ENCODE results near the gene ABHD17B.

Gene ABHD17B

GRCh38 chr9:71929791-71930440 is 18.9 kb upstream of the ABHD17B start:
- Histone ChIP-seq H3K4me3 (ENCODE audit: low read length in 2 of 2) (no peak overlapping the region), H3K9me3 (ENCODE audit: control insufficient read depth in 2 of 2, low read length in 2 of 2) (no peaks in the 10 kb centered on the region), H3K27ac (ENCODE audit: low read length) (no peak overlapping the region), H3K9ac (ENCODE audit: low read length in 2 of 2) (no peak overlapping the region), H3K36me3 (ENCODE audit: control insufficient read depth in 2 of 2, insufficient read depth in 2 of 2, low read length in 2 of 2) (no peaks in the 10 kb centered on the region), H3K27me3 (ENCODE audit: control insufficient read depth in 1 of 2, insufficient read depth in 2 of 2, low read length in 2 of 2) (no peaks in the 10 kb centered on the region), H3K4me1 (ENCODE audit: control insufficient read depth, insufficient read depth, low read length) (no peaks in the 10 kb centered on the region)

DNA sequence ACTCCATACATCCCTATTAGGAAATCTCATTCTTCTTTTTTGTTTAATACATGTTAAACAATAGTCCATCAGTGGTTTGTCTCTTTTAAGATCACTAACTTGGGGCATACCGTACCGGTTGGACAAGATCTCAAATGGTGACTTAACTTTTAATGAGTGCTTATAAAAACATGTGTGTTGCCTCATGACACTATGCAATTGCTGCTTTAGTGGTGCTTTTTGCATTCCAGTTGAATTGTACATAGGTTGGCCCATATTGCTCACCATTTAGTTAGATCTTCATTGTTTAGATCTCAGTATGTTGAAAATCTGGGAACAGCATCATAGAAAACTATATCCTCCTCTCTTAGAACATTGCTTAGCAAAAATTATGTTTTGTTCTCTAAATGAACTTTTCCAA is 18.2 kb upstream of the ABHD17B start:
- Histone ChIP-seq H3K9me3 (ENCODE audit: control insufficient read depth in 2 of 2, low read length in 2 of 2) (no peaks in the 10 kb centered on the region), H3K36me3 (ENCODE audit: control insufficient read depth in 2 of 2, insufficient read depth in 2 of 2, low read length in 2 of 2) (no peaks in the 10 kb centered on the region), H3K4me3 (ENCODE audit: low read length in 2 of 2) (no peak overlapping the region), H3K27ac (ENCODE audit: low read length) (no peak overlapping the region), H3K9ac (ENCODE audit: low read length in 2 of 2) (no peak overlapping the region), H3K4me1 (ENCODE audit: control insufficient read depth, insufficient read depth, low read length) (no peaks in the 10 kb centered on the region), H3K27me3 (ENCODE audit: control insufficient read depth in 1 of 2, insufficient read depth in 2 of 2, low read length in 2 of 2) (no peaks in the 10 kb centered on the region)

DNA sequence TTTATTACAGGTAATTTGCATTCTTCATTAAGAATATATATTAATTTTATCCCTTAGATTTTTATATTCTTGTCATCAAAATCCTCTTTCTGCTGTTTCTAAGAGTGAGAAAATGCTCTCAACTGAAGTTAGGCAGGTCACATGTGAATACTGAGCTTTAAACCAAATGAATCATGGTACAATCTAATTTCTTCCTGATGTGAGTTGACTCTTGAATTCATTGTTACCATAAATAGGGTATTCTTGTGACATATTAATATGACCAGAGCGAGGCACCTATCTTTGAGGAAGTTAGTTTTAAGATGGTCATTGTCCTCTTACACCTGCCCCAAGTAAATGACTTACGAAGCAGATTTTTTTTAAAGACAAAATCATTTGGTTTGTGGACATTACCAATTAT is 17.8 kb upstream of the ABHD17B start:
- Histone ChIP-seq H3K9me3 (ENCODE audit: control insufficient read depth in 2 of 2, low read length in 2 of 2) (no peaks in the 10 kb centered on the region), H3K9ac (ENCODE audit: low read length in 2 of 2) (no peak overlapping the region), H3K4me3 (ENCODE audit: low read length in 2 of 2) (no peak overlapping the region), H3K27ac (ENCODE audit: low read length) (no peak overlapping the region), H3K27me3 (ENCODE audit: control insufficient read depth in 1 of 2, insufficient read depth in 2 of 2, low read length in 2 of 2) (no peaks in the 10 kb centered on the region), H3K36me3 (ENCODE audit: control insufficient read depth in 2 of 2, insufficient read depth in 2 of 2, low read length in 2 of 2) (no peaks in the 10 kb centered on the region), H3K4me1 (ENCODE audit: control insufficient read depth, insufficient read depth, low read length) (no peaks in the 10 kb centered on the region)

DNA sequence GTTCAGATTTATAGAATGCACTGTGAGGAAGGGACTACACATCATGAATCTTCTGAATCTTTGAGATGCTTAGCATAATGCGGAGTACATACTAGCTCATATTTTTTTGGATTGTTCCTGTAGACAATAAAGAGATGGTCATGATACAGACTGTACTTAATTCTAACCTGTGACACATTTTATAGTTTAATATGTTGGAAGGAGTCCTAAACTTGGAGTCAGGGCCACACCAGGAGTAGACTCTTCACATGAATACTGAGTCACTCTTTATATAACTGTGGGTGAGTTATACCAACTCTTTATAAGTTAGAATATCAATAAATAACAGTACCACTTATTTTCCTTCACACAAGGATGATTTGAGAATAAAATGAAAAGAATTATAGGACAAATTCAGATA is 17.4 kb upstream of the ABHD17B start:
- H3K4me1 ChIP-seq (ENCODE audit: control insufficient read depth, insufficient read depth, low read length), result no peaks in the 10 kb centered on the region
- H3K27me3 ChIP-seq (ENCODE audit: control insufficient read depth in 1 of 2, insufficient read depth in 2 of 2, low read length in 2 of 2), result no peaks in the 10 kb centered on the region
- no peaks in the 10 kb centered on the region for H3K9me3 ChIP-seq (ENCODE audit: control insufficient read depth in 2 of 2, low read length in 2 of 2)
- no peak overlapping the region for H3K9ac ChIP-seq (ENCODE audit: low read length in 2 of 2)
- no peak overlapping the region for H3K27ac ChIP-seq (ENCODE audit: low read length)
- no peak overlapping the region for H3K4me3 ChIP-seq (ENCODE audit: low read length in 2 of 2)
- no peaks in the 10 kb centered on the region for H3K36me3 ChIP-seq (ENCODE audit: control insufficient read depth in 2 of 2, insufficient read depth in 2 of 2, low read length in 2 of 2)

GRCh38 chr9:71925834-71926233 is 14.8 kb upstream of the ABHD17B start:
- H3K9ac ChIP-seq (ENCODE audit: low read length in 2 of 2), result no peak overlapping the region
- no peaks in the 10 kb centered on the region for H3K4me1 ChIP-seq (ENCODE audit: control insufficient read depth, insufficient read depth, low read length)
- peaks cover 0 to under 1% of the 10 kb centered on the region in 2 donors for H3K36me3 ChIP-seq (ENCODE audit: control insufficient read depth in 2 of 2, insufficient read depth in 2 of 2, low read length in 2 of 2)
- H3K9me3 ChIP-seq (ENCODE audit: control insufficient read depth in 2 of 2, low read length in 2 of 2), result no peaks in the 10 kb centered on the region
- H3K27ac ChIP-seq (ENCODE audit: low read length), result no peak overlapping the region
- H3K27me3 ChIP-seq (ENCODE audit: control insufficient read depth in 1 of 2, insufficient read depth in 2 of 2, low read length in 2 of 2), result no peaks in the 10 kb centered on the region
- H3K4me3 ChIP-seq (ENCODE audit: low read length in 2 of 2), result no peak overlapping the region

- H3K9ac ChIP-seq (ENCODE audit: low read length in 2 of 2), result no peak overlapping the region
- no peak overlapping the region for H3K4me3 ChIP-seq (ENCODE audit: low read length in 2 of 2)
- H3K4me1 ChIP-seq (ENCODE audit: control insufficient read depth, insufficient read depth, low read length), result no peaks in the 10 kb centered on the region
- peaks cover 0 to 2% of the 10 kb centered on the region in 2 donors for H3K36me3 ChIP-seq (ENCODE audit: control insufficient read depth in 2 of 2, insufficient read depth in 2 of 2, low read length in 2 of 2)
- no peaks in the 10 kb centered on the region for H3K27me3 ChIP-seq (ENCODE audit: control insufficient read depth in 1 of 2, insufficient read depth in 2 of 2, low read length in 2 of 2)
- H3K9me3 ChIP-seq (ENCODE audit: control insufficient read depth in 2 of 2, low read length in 2 of 2), result no peaks in the 10 kb centered on the region
- no peak overlapping the region for H3K27ac ChIP-seq (ENCODE audit: low read length)
Measured at GRCh38 chr9:71924576-71924975, 13.6 kb upstream of the ABHD17B start.

GRCh38 chr9:71921190-71921814 is 10.3 kb upstream of the ABHD17B start:
- Histone ChIP-seq H3K27ac (ENCODE audit: low read length) (no peak overlapping the region), H3K9me3 (ENCODE audit: control insufficient read depth in 2 of 2, low read length in 2 of 2) (no peaks in the 10 kb centered on the region), H3K27me3 (ENCODE audit: control insufficient read depth in 1 of 2, insufficient read depth in 2 of 2, low read length in 2 of 2) (no peaks in the 10 kb centered on the region), H3K9ac (ENCODE audit: low read length in 2 of 2) (no peak overlapping the region), H3K4me3 (ENCODE audit: low read length in 2 of 2) (no peak overlapping the region), H3K36me3 (ENCODE audit: control insufficient read depth in 2 of 2, insufficient read depth in 2 of 2, low read length in 2 of 2) (peaks cover 2 to 3% of the 10 kb centered on the region in 2 donors), H3K4me1 (ENCODE audit: control insufficient read depth, insufficient read depth, low read length) (no peaks in the 10 kb centered on the region)

- Histone ChIP-seq H3K9ac (ENCODE audit: low read length in 2 of 2) (no peak overlapping the region), H3K9me3 (ENCODE audit: control insufficient read depth in 2 of 2, low read length in 2 of 2) (no peaks in the 10 kb centered on the region), H3K27ac (ENCODE audit: low read length) (no peak overlapping the region), H3K27me3 (ENCODE audit: control insufficient read depth in 1 of 2, insufficient read depth in 2 of 2, low read length in 2 of 2) (no peaks in the 10 kb centered on the region), H3K36me3 (ENCODE audit: control insufficient read depth in 2 of 2, insufficient read depth in 2 of 2, low read length in 2 of 2) (peaks cover 2 to 3% of the 10 kb centered on the region in 2 donors), H3K4me1 (ENCODE audit: control insufficient read depth, insufficient read depth, low read length) (no peaks in the 10 kb centered on the region), H3K4me3 (ENCODE audit: low read length in 2 of 2) (no peak overlapping the region)
Measured at GRCh38 chr9:71920456-71921189, 9.6 kb upstream of the ABHD17B start.

GRCh38 chr9:71918419-71918818 is 7.4 kb upstream of the ABHD17B start:
- no peaks in the 10 kb centered on the region for H3K27me3 ChIP-seq (ENCODE audit: control insufficient read depth in 1 of 2, insufficient read depth in 2 of 2, low read length in 2 of 2)
- H3K9ac ChIP-seq (ENCODE audit: low read length in 2 of 2), result no peak overlapping the region
- no peak overlapping the region for H3K4me3 ChIP-seq (ENCODE audit: low read length in 2 of 2)
- H3K4me1 ChIP-seq (ENCODE audit: control insufficient read depth, insufficient read depth, low read length), result no peaks in the 10 kb centered on the region
- H3K36me3 ChIP-seq (ENCODE audit: control insufficient read depth in 2 of 2, insufficient read depth in 2 of 2, low read length in 2 of 2), result peaks cover 2 to 3% of the 10 kb centered on the region in 2 donors
- H3K27ac ChIP-seq (ENCODE audit: low read length), result no peak overlapping the region
- no peaks in the 10 kb centered on the region for H3K9me3 ChIP-seq (ENCODE audit: control insufficient read depth in 2 of 2, low read length in 2 of 2)

- Histone ChIP-seq H3K27me3 (ENCODE audit: control insufficient read depth in 1 of 2, insufficient read depth in 2 of 2, low read length in 2 of 2) (no peaks in the 10 kb centered on the region), H3K4me1 (ENCODE audit: control insufficient read depth, insufficient read depth, low read length) (peaks cover 7% of the 10 kb centered on the region), H3K27ac (ENCODE audit: low read length) (no peak overlapping the region), H3K9ac (ENCODE audit: low read length in 2 of 2) (no peak overlapping the region), H3K9me3 (ENCODE audit: control insufficient read depth in 2 of 2, low read length in 2 of 2) (no peaks in the 10 kb centered on the region), H3K36me3 (ENCODE audit: control insufficient read depth in 2 of 2, insufficient read depth in 2 of 2, low read length in 2 of 2) (peaks cover 2 to 3% of the 10 kb centered on the region in 2 donors), H3K4me3 (ENCODE audit: low read length in 2 of 2) (no peak overlapping the region)
Measured at GRCh38 chr9:71916834-71917534, 6.0 kb upstream of the ABHD17B start.

Measured in stomach smooth muscle (tissue), 2 donors.